BJ (cell line): Measurements from ENCODE around the gene INPP5D. TPM values are rescaled to one million over a fixed set of nuclear protein-coding genes. Genes with fewer than 3 reads are reported as not detected.

Experiments
- CTCF ChIA-PET: fragments of 350-600 bp; formaldehyde crosslinking; extraction: SDS; loops from one replicate; lab custom pipeline; 2021; ENCODE audit warnings: antibody characterized with exemption, inconsistent platforms; lab: Yijun Ruan, JAX
- POLR2A ChIA-PET: fragments of 300-600 bp; sonication (Branson Sonifier 250); formaldehyde crosslinking; extraction: SDS; loops from one replicate; lab custom pipeline; 2021; ENCODE audit warnings: antibody characterized with exemption; lab: Charles Lee
- DNase-seq: peaks from one replicate; pipeline ENCODE4 v3.0.0-alpha.2; 2011; ENCODE audit warnings: low read depth
- H3K27me3 ChIP-seq: 2 replicates; pipeline ENCODE4 v1.6.0; 2011; ENCODE audit warnings: low read length; ENCODE audit not compliant: control insufficient read depth, insufficient read depth
- H3K36me3 ChIP-seq: 2 replicates; pipeline ENCODE4 v1.5.1; 2011; ENCODE audit warnings: low read length; ENCODE audit not compliant: control insufficient read depth, insufficient read depth
- H3K4me3 ChIP-seq: 2 replicates; pipeline ENCODE4 v1.5.1; 2011; ENCODE audit warnings: low read depth, mild to moderate bottlenecking, control low read depth, low read length
- polyA plus RNA-seq: library from polyadenylated mRNA; depleted of rRNA; stranded (reverse); fragments of >200 nt; gene quantifications from 2 replicates; pipeline ENCODE4 v1.2.3, GENCODE V29; 2011
- TF ChIP-seq, protein P1 (sequence below): IDR thresholded peaks from 2 replicates; pipeline ENCODE4 v1.5.1; 2011; ENCODE audit warnings: low read depth, mild to moderate bottlenecking, control low read depth, inconsistent platforms, low read length, moderate library complexity; ENCODE audit not compliant: insufficient read depth

INPP5D gene
- polyA plus RNA-seq, 1 experiment = 0.38 TPM

GRCh38 chr2:233107831-233108300, 47.7 kb downstream of the INPP5D start:
- Histone ChIP-seq H3K4me3 (no peak overlapping the region), H3K27me3 (no peaks in the 10 kb centered on the region), H3K36me3 (no peaks in the 10 kb centered on the region)
- CTCF ChIA-PET = no interaction called here
- no peak for DNase-seq
- POLR2A ChIA-PET = no interaction called here
- TF ChIP-seq, protein P1, sequence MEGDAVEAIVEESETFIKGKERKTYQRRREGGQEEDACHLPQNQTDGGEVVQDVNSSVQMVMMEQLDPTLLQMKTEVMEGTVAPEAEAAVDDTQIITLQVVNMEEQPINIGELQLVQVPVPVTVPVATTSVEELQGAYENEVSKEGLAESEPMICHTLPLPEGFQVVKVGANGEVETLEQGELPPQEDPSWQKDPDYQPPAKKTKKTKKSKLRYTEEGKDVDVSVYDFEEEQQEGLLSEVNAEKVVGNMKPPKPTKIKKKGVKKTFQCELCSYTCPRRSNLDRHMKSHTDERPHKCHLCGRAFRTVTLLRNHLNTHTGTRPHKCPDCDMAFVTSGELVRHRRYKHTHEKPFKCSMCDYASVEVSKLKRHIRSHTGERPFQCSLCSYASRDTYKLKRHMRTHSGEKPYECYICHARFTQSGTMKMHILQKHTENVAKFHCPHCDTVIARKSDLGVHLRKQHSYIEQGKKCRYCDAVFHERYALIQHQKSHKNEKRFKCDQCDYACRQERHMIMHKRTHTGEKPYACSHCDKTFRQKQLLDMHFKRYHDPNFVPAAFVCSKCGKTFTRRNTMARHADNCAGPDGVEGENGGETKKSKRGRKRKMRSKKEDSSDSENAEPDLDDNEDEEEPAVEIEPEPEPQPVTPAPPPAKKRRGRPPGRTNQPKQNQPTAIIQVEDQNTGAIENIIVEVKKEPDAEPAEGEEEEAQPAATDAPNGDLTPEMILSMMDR = no peak

- no peak for DNase-seq
- H3K4me3 ChIP-seq = no peak overlapping the region
- ChIA-PET CTCF (no interaction called here), POLR2A (no interaction called here)
- no peaks in the 10 kb centered on the region for H3K27me3 ChIP-seq
- TF ChIP-seq, protein P1 = no peak
- H3K36me3 ChIP-seq = no peaks in the 10 kb centered on the region
Observed at GRCh38 chr2:233108611-233109490, 48.7 kb downstream of the INPP5D start.

GRCh38 chr2:233111427-233111826, 51.3 kb downstream of the INPP5D start:
- peaks cover 1% of the 10 kb centered on the region; the same call in 1 of the 2 replicates for H3K27me3 ChIP-seq
- no peak overlapping the region for H3K4me3 ChIP-seq
- TF ChIP-seq, protein P1 = no peak
- DNase-seq = no peak
- CTCF ChIA-PET = no interaction called here
- no peaks in the 10 kb centered on the region for H3K36me3 ChIP-seq
- POLR2A ChIA-PET = no interaction called here

DNA sequence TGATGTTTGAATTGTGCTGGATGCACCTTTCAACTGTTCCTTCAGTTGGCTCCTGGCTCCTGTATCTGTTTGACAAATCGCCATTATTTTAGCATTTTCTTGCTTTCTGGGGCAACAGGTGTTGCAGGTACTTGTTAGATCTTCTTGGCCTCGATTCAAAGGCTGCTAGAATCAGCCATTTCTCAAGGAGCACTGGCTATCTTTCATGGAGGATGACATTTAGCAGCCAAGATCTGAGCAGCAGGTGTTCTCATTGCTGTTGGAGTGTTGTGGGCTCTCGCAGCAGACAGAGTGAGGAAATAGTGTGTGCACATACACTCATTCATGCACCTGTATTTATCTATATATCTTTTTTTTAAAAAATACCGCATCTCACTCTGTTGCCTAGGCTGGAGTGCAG, 52.2 kb downstream of the INPP5D start:
- ChIA-PET POLR2A (no interaction called here), CTCF (no interaction called here)
- DNase-seq = no peak

More for the DNA sequence above, 52.2 kb downstream of the INPP5D start:
- Histone ChIP-seq H3K27me3 (peaks cover 1% of the 10 kb centered on the region; the same call in 1 of the 2 replicates), H3K4me3 (no peak overlapping the region), H3K36me3 (no peaks in the 10 kb centered on the region)
- TF ChIP-seq, protein P1 = no peak
